Endothelial cell of umbilical vein (primary cell): ENCODE data around the gene SLC4A5. TPM values are rescaled to one million over a fixed set of nuclear protein-coding genes. Genes with fewer than 3 reads are reported as not detected.

Experiments
- BruUV-seq: library from RNA; stranded (reverse); fragments of 400-500 nt; replicated peaks from 2 replicates; lab custom pipeline; 2021; lab: Mats Ljungman, UMichigan
- CTCF ChIA-PET: fragments of 300-600, 350-600 bp; sonication (Branson Sonifier 250); formaldehyde crosslinking; loops from one replicate; lab custom pipeline; 2021; ENCODE audit warnings: antibody characterized with exemption, inconsistent platforms; lab: Charles Lee
- POLR2A ChIA-PET: fragments of 300-600, 350-600 bp; sonication (Branson Sonifier 250); formaldehyde crosslinking; loops from one replicate; lab custom pipeline; 2021; ENCODE audit warnings: antibody characterized with exemption, inconsistent platforms; lab: Charles Lee
- DNase-seq: peaks from one replicate; pipeline ENCODE4 v3.0.0-alpha.2; 2011; ENCODE audit warnings: low read depth, low spot score
- FAIRE-seq: peaks from 2 replicates; lab custom pipeline; 2011; peaks lifted over from hg19 to GRCh38; lab: Jason Lieb, UNC
- H2AFZ ChIP-seq: 2 replicates; pipeline ENCODE4 v1.6.0; 2012; ENCODE audit warnings: low read depth, low read length, control low read depth, inconsistent platforms
- H3K27ac ChIP-seq: 2 replicates; pipeline ENCODE4 v1.5.1; 2011; ENCODE audit warnings: low read depth, mild to moderate bottlenecking, control low read depth, low read length, moderate library complexity; ENCODE audit not compliant: insufficient read depth
- H3K27me3 ChIP-seq, 2 experiments: 2 replicates each; pipeline versions ENCODE4 v1.6.0 to v1.6.1; 2011; ENCODE audit warnings: low read length in 2 of 2, mixed read lengths in 1 of 2; ENCODE audit not compliant: control insufficient read depth in 2 of 2, insufficient read depth in 2 of 2
- H3K36me3 ChIP-seq, 2 experiments: 2 replicates in 1 of 2; 3 replicates in 1 of 2; pipeline ENCODE4 v1.5.1; 2011; ENCODE audit warnings: low read length in 2 of 2, mild to moderate bottlenecking in 1 of 2, moderate library complexity in 1 of 2; ENCODE audit not compliant: control insufficient read depth in 2 of 2, insufficient read depth in 2 of 2; ENCODE audit errors: extremely low read depth in 1 of 2
- H3K4me1 ChIP-seq: 3 replicates; pipeline ENCODE4 v1.5.1; 2011; ENCODE audit warnings: mild to moderate bottlenecking, low read length; ENCODE audit not compliant: control insufficient read depth, insufficient read depth; ENCODE audit errors: extremely low read depth
- H3K4me2 ChIP-seq: 2 replicates; pipeline ENCODE4 v1.6.1; 2011; ENCODE audit warnings: low read length, control low read depth, mixed read lengths; ENCODE audit not compliant: insufficient read depth
- H3K4me3 ChIP-seq, 3 experiments: fragments of 200-600 bp in 1 of 3; sonication (generic), shearing (Covaris generic) in 1 of 3; replicated peaks in 1 of 3; 2 replicates each; pipeline ENCODE4 v1.5.1; 2011 to 2016; ENCODE audit warnings: control low read depth in 3 of 3, low read length in 3 of 3, mild to moderate bottlenecking in 2 of 3, inconsistent platforms in 1 of 3, low read depth in 1 of 3, moderate library complexity in 1 of 3; ENCODE audit not compliant: insufficient read depth in 1 of 3
- H3K79me2 ChIP-seq: 2 replicates; pipeline ENCODE4 v1.6.0; 2012; ENCODE audit warnings: low read length, inconsistent platforms; ENCODE audit not compliant: control insufficient read depth, insufficient read depth
- H3K9ac ChIP-seq: replicated peaks from 2 replicates; pipeline ENCODE3; 2011; ENCODE audit warnings: low read length, control low read depth; ENCODE audit not compliant: insufficient read depth; ENCODE audit errors: extremely low read depth
- H3K9me1 ChIP-seq: replicated peaks from 3 replicates; pipeline ENCODE4 v1.6.0; 2011; ENCODE audit warnings: mild to moderate bottlenecking, low read length; ENCODE audit not compliant: control insufficient read depth, insufficient read depth; ENCODE audit errors: extremely low read depth
- H3K9me3 ChIP-seq: replicated peaks from 2 replicates; pipeline ENCODE4 v1.5.1; 2012; ENCODE audit warnings: low read length, inconsistent platforms; ENCODE audit not compliant: control insufficient read depth, insufficient read depth
- H4K20me1 ChIP-seq: replicated peaks from 2 replicates; pipeline ENCODE3; 2011; ENCODE audit warnings: mild to moderate bottlenecking, low read length; ENCODE audit not compliant: control insufficient read depth, insufficient read depth; ENCODE audit errors: extremely low read depth
- CTCF ChIP-seq, 2 donors: IDR thresholded peaks; 1 replicate in 1 of 2; 2 replicates in 1 of 2; pipeline ENCODE4 v1.5.1; 2011; ENCODE audit warnings: low read length in 2 of 2, mild to moderate bottlenecking in 2 of 2, moderate library complexity in 2 of 2, control low read depth in 1 of 2, inconsistent platforms in 1 of 2, low read depth in 1 of 2; ENCODE audit not compliant: insufficient read depth in 1 of 2; ENCODE audit errors: extremely low read depth in 1 of 2
- EZH2 ChIP-seq: IDR thresholded peaks from 2 replicates; pipeline ENCODE4 v1.6.1; 2012; ENCODE audit warnings: borderline replicate concordance, low read depth, mild to moderate bottlenecking, moderate library complexity, low read length, inconsistent platforms; ENCODE audit not compliant: severe bottlenecking
- FOS ChIP-seq: IDR thresholded peaks from 2 replicates; pipeline ENCODE4 v1.6.1; 2011; ENCODE audit warnings: mild to moderate bottlenecking, low read length, moderate library complexity, borderline replicate concordance; ENCODE audit not compliant: insufficient read depth
- GATA2 ChIP-seq: IDR thresholded peaks from 2 replicates; pipeline ENCODE4 v1.7.0; 2011; ENCODE audit warnings: low read depth, mild to moderate bottlenecking, moderate library complexity, mixed read lengths, low read length; ENCODE audit not compliant: insufficient read length, insufficient read depth
- JUN ChIP-seq: IDR thresholded peaks from 2 replicates; pipeline ENCODE4 v1.6.1; 2011; ENCODE audit warnings: borderline replicate concordance, low read depth; ENCODE audit not compliant: insufficient read length, insufficient read depth
- MAX ChIP-seq: IDR thresholded peaks from 2 replicates; pipeline ENCODE4 v1.6.1; 2011; ENCODE audit not compliant: insufficient read depth, insufficient read length
- MYC ChIP-seq: IDR thresholded peaks from one replicate; pipeline ENCODE4 v1.6.1; 2011; ENCODE audit warnings: mild to moderate bottlenecking, low read depth, low read length
- POLR2A ChIP-seq: IDR thresholded peaks from 2 replicates; pipeline ENCODE4 v1.6.1; 2012; ENCODE audit warnings: low read depth, mild to moderate bottlenecking, control low read depth, low read length
- POLR2AphosphoS5 ChIP-seq: IDR thresholded peaks from 2 replicates; pipeline ENCODE4 v1.6.1; 2012; ENCODE audit warnings: low read depth, mild to moderate bottlenecking, control low read depth, low read length, moderate library complexity; ENCODE audit not compliant: insufficient read depth
- dilution Hi-C: fragments of 300-500 bp; cut with MboI; formaldehyde crosslinking; loops from one replicate; pipeline ENCODE4 v1.15.0; 2019; ENCODE audit warnings: low sequenced_read_pairs; ENCODE audit not compliant: extremely low pct_ligation_motif_present
- intact Hi-C: fragments of 100-400 bp; cut with micrococcal nuclease; formaldehyde crosslinking; loops from one replicate; pipeline ENCODE4 v1.10.0; 2022
- polyA plus RNA-seq, 4 experiments: library from polyadenylated mRNA; depleted of rRNA in 3 of 4; stranded (reverse) in 3 of 4; unstranded in 1 of 4; fragments of >200 nt; gene quantifications; 2 replicates each; pipeline versions ENCODE4 v1.2.1 to v1.2.3, GENCODE V29; 2011 to 2012; ENCODE audit warnings: missing spikeins in 1 of 4
- total RNA-seq: library from RNA; stranded (reverse); gene quantifications from 2 replicates; pipeline ENCODE4 v1.2.3, GENCODE V29; 2021

SLC4A5 gene
- total and polyA plus RNA-seq, 2 donors (not counting 3 experiments of a cell fraction or from before 2014, with no cell fraction given) = 0.12 to 0.97 TPM

GRCh38 chr2:74225698-74226459 lies 117.3 kb downstream of the SLC4A5 start:
- Histone ChIP-seq H3K4me3 (no peak overlapping the region), H3K4me2 (no peak overlapping the region), H3K36me3 (no peaks in the 10 kb centered on the region), H3K9me3 (no peaks in the 10 kb centered on the region), H2AFZ (no peak overlapping the region), H3K9me1 (no peaks in the 10 kb centered on the region), H3K27me3 (peaks cover 0 to 1% of the 10 kb centered on the region in 2 experiments), H3K9ac (no peak overlapping the region), H3K4me1 (no peaks in the 10 kb centered on the region), H4K20me1 (no peaks in the 10 kb centered on the region), H3K27ac (no peak overlapping the region), H3K79me2 (no peaks in the 10 kb centered on the region)
- no TSS peak for BruUV-seq
- no peak for TF ChIP-seq POLR2A
- dilution Hi-C loops = no loop called here
- CTCF ChIA-PET = no interaction called here
- POLR2A ChIA-PET = no interaction called here
- intact Hi-C loops = no loop called here
- no peak for DNase-seq
- no peak for FAIRE-seq

GRCh38 chr2:74223941-74224770 lies 119.1 kb downstream of the SLC4A5 start:
- peaks cover 0 to 1% of the 10 kb centered on the region in 2 experiments for H3K27me3 ChIP-seq
- H3K36me3 ChIP-seq = no peaks in the 10 kb centered on the region
- H3K79me2 ChIP-seq = no peaks in the 10 kb centered on the region
- POLR2A ChIA-PET = no interaction called here
- H3K27ac ChIP-seq = no peak overlapping the region
- no peaks in the 10 kb centered on the region for H3K9me1 ChIP-seq
- no peak overlapping the region for H2AFZ ChIP-seq
- dilution Hi-C loops = no loop called here
- H4K20me1 ChIP-seq = no peaks in the 10 kb centered on the region
- no peak overlapping the region for H3K4me3 ChIP-seq
- intact Hi-C loops = no loop called here
- TF ChIP-seq MYC = no peak
- no peak for TF ChIP-seq POLR2A
- no peak for TF ChIP-seq FOS
- no peak for TF ChIP-seq JUN
- TF ChIP-seq CTCF (IDR thresholded peaks at IDR 0.05; ENCODE audit: extremely low read depth in 1 of 2, insufficient read depth in 1 of 2, low read depth in 1 of 2, low read length in 2 of 2) = no peak
- TF ChIP-seq POLR2AphosphoS5 = no peak
- no peak for TF ChIP-seq MAX
- no peak for TF ChIP-seq GATA2
- TF ChIP-seq EZH2 = no peak
- no peak overlapping the region for H3K4me2 ChIP-seq
- BruUV-seq = no TSS peak
- no peaks in the 10 kb centered on the region for H3K4me1 ChIP-seq
- H3K9ac ChIP-seq = no peak overlapping the region
- FAIRE-seq = no peak
- DNase-seq = no peak
- CTCF ChIA-PET = interaction anchor here (1.0 kb wide), 1 partner anchor 26 kb away, joined by 4 read pairs; no protein-coding TSS in a partner anchor
- H3K9me3 ChIP-seq = no peaks in the 10 kb centered on the region
